DND-41 (cell line): Measurements from ENCODE around the gene LASP1NB.

Source experiments
- CTCF ChIP-seq: IDR thresholded peaks from 2 replicates; pipeline ENCODE4 v1.5.1; 2012; ENCODE audit warnings: borderline replicate concordance, low read length, moderate library complexity, mild to moderate bottlenecking; ENCODE audit not compliant: poor library complexity, severe bottlenecking; ENCODE audit errors: extremely low read depth
- EZH2 ChIP-seq: IDR thresholded peaks from 3 replicates; pipeline ENCODE4 v1.6.1; 2012; ENCODE audit warnings: borderline replicate concordance, low read depth, mild to moderate bottlenecking, moderate library complexity, low read length, inconsistent platforms; ENCODE audit not compliant: severe bottlenecking

DNA sequence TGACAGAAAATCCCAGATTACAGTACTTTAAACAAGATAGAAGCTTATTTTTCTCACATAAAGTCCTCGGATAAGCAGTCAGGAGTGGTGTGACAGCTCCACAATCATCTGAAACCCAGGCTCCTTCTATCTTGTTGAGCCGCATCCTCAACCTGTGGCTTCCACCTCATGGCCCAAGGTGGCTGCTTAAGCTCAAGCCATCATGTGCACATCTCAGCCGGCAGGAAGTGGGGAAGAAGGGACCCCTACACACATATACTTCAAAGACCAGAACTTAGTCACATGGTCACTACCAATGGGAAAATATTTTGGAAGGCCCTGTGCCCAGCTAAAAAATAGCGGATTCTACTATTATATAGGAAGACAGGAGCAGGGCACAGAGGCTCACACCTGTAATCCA is 52.8 kb downstream of the LASP1NB start:
- TF ChIP-seq EZH2 (no peak), CTCF (no peak)
